HepG2 (cell line): ENCODE measurements around the gene SIAH1. TPM values are rescaled to one million over a fixed set of nuclear protein-coding genes. Genes with fewer than 3 reads are reported as not detected.

Experiments used
- DPF2 ChIP-seq: sonication (generic); formaldehyde crosslinking; IDR thresholded peaks from 2 replicates; pipeline ENCODE4 v1.4.0; 2020; ENCODE audit warnings: mild to moderate bottlenecking, low read depth, missing genetic modification reagents, borderline replicate concordance
- ETS1 ChIP-seq: sonication (generic); formaldehyde crosslinking; IDR thresholded peaks from 2 replicates; pipeline ENCODE4 v1.4.0; 2020; ENCODE audit warnings: missing genetic modification reagents
- FOXM1 ChIP-seq: sonication (generic); formaldehyde crosslinking; IDR thresholded peaks from 2 replicates; pipeline ENCODE4 v1.5.0; 2020; ENCODE audit warnings: missing genetic modification reagents
- FOXO1 ChIP-seq: sonication (generic); formaldehyde crosslinking; IDR thresholded peaks from 2 replicates; pipeline ENCODE4 v1.4.0; 2020; ENCODE audit warnings: missing genetic modification reagents
- GMEB2 ChIP-seq: IDR thresholded peaks from 2 replicates; pipeline ENCODE4 v1.6.1; 2016; ENCODE audit warnings: missing biosample characterization, missing genetic modification reagents, low read depth
- HOXA9 ChIP-seq: sonication (generic); formaldehyde crosslinking; IDR thresholded peaks from 2 replicates; pipeline ENCODE4 v1.8.1; 2022; ENCODE audit warnings: missing genetic modification reagents, mild to moderate bottlenecking, moderate library complexity, borderline replicate concordance
- KLF15 ChIP-seq: sonication (generic); formaldehyde crosslinking; IDR thresholded peaks from 2 replicates; pipeline ENCODE4 v1.8.1; 2023; ENCODE audit warnings: borderline replicate concordance, mild to moderate bottlenecking, inconsistent platforms, missing genetic modification reagents, mixed read lengths
- MEF2D ChIP-seq: sonication (generic); formaldehyde crosslinking; IDR thresholded peaks from 2 replicates; pipeline ENCODE4 v1.5.1; 2020; ENCODE audit warnings: mild to moderate bottlenecking, missing genetic modification reagents
- NCOA1 ChIP-seq: sonication (generic); formaldehyde crosslinking; IDR thresholded peaks from 2 replicates; pipeline ENCODE4 v1.9.0; 2021; ENCODE audit warnings: missing genetic modification reagents
- NFKBIZ ChIP-seq: IDR thresholded peaks from 2 replicates; pipeline ENCODE4 v1.6.1; 2018; ENCODE audit warnings: missing genetic modification reagents, missing compliant biosample characterization
- NRL ChIP-seq: sonication (generic); formaldehyde crosslinking; IDR thresholded peaks from 2 replicates; pipeline ENCODE4 v1.5.0; 2020; ENCODE audit warnings: missing genetic modification reagents, mild to moderate bottlenecking, moderate library complexity, borderline replicate concordance
- POLR2AphosphoS5 ChIP-seq: IDR thresholded peaks from 2 replicates; pipeline ENCODE4 v1.6.1; 2012; ENCODE audit warnings: low read depth, low read length
- PRDM4 ChIP-seq: sonication (generic); formaldehyde crosslinking; IDR thresholded peaks from 2 replicates; pipeline ENCODE4 v1.9.0; 2021; ENCODE audit warnings: missing genetic modification reagents, borderline replicate concordance
- SRSF9 ChIP-seq: fragments of 200-400 bp; formaldehyde crosslinking; IDR thresholded peaks from 2 replicates; pipeline ENCODE4 v1.6.1; 2018; ENCODE audit warnings: borderline replicate concordance, mild to moderate bottlenecking, low read depth, low read length; ENCODE audit not compliant: insufficient read depth, poor library complexity, severe bottlenecking
- TARDBP ChIP-seq: sonication (generic); formaldehyde crosslinking; IDR thresholded peaks from 2 replicates; pipeline ENCODE4 v1.8.0; 2022; ENCODE audit warnings: mild to moderate bottlenecking, missing genetic modification reagents
- TCF7L2 ChIP-seq: IDR thresholded peaks from 2 replicates; pipeline ENCODE4 v1.6.1; 2011; ENCODE audit warnings: mild to moderate bottlenecking, low read depth, low read length, moderate library complexity
- U2AF1 ChIP-seq: fragments of 200-400 bp; formaldehyde crosslinking; optimal IDR thresholded peaks from 2 replicates; pipeline ENCODE3; 2017; ENCODE audit warnings: mild to moderate bottlenecking, low read depth, low read length
- ZFP1 ChIP-seq: IDR thresholded peaks from 2 replicates; pipeline ENCODE4 v1.6.1; 2016
- ZNF350 ChIP-seq: sonication (generic); formaldehyde crosslinking; IDR thresholded peaks from 2 replicates; pipeline ENCODE4 v1.4.0; 2020; ENCODE audit warnings: mild to moderate bottlenecking, low read depth, missing genetic modification reagents, borderline replicate concordance
- ZNF362 ChIP-seq: sonication (generic); formaldehyde crosslinking; IDR thresholded peaks from 2 replicates; pipeline ENCODE4 v1.4.0; 2020; ENCODE audit warnings: missing genetic modification reagents, mild to moderate bottlenecking, borderline replicate concordance
- ZNF383 ChIP-seq: sonication (generic); formaldehyde crosslinking; IDR thresholded peaks from 2 replicates; pipeline ENCODE4 v1.4.0; 2020; ENCODE audit warnings: missing genetic modification reagents, mild to moderate bottlenecking, borderline replicate concordance
- polyA plus RNA-seq, 8 experiments: library from polyadenylated mRNA; depleted of rRNA in 3 of 8; stranded (reverse) in 7 of 8; unstranded in 1 of 8; fragments of >200 nt; fragmentation: Illumina TruSeq in 4 of 8; extraction: Trizol in 4 of 8; gene quantifications; 2 replicates each; pipeline versions ENCODE4 v1.2.1 to v1.2.3, GENCODE V29; 2011 to 2016; ENCODE audit warnings: low read depth in 4 of 8, missing spikeins in 1 of 8, mixed read lengths in 1 of 8; ENCODE audit not compliant: insufficient read depth in 1 of 8
- total RNA-seq, 5 experiments: library from RNA; depleted of rRNA; stranded (reverse); fragments of >200 nt; fragmentation: Illumina TruSeq; extraction: Trizol; gene quantifications; 2 replicates each; pipeline ENCODE4 v1.2.3, GENCODE V29; 2016; ENCODE audit warnings: low read depth in 1 of 5

SIAH1 gene
- total and polyA plus RNA-seq, 2 of the 13 experiments (the other 11 are each of a cell fraction or from before 2014, with no cell fraction given): 16.0 to 28.6 TPM

GRCh38 chr16:48385253-48386150 lies at the start of gene SIAH1 (continued):
- TF ChIP-seq PRDM4 (CRISPR knock-in tag): peak; percentile 62; the same call in 1 of the 2 replicates
- TF ChIP-seq SRSF9: no peak
- TF ChIP-seq MEF2D (CRISPR knock-in tag): no peak
- TF ChIP-seq ETS1 (CRISPR knock-in tag): no peak
- TF ChIP-seq NFKBIZ: 0 out of 2 replicates have a peak, but pooled peaks have one; percentile 18
- TF ChIP-seq KLF15 (CRISPR knock-in tag): peak; percentile 81; the same call in 1 of the 2 replicates
- TF ChIP-seq ZNF362 (CRISPR knock-in tag): no peak
- no peak for TF ChIP-seq ZNF383 (CRISPR knock-in tag)
- no peak for TF ChIP-seq TCF7L2
- no peak for TF ChIP-seq FOXM1 (CRISPR knock-in tag)
- peak; percentile 51; the same call in 1 of the 2 replicates for TF ChIP-seq TARDBP (CRISPR knock-in tag)
- TF ChIP-seq U2AF1: no peak
- no peak; the same call in 1 of the 2 replicates for TF ChIP-seq ZNF350 (CRISPR knock-in tag)
- 0 out of 2 replicates have a peak, but pooled peaks have one; percentile 29 for TF ChIP-seq NCOA1 (CRISPR knock-in tag)
- peak; percentile 89 for TF ChIP-seq NRL
- TF ChIP-seq DPF2 (CRISPR knock-in tag): no peak
- TF ChIP-seq POLR2AphosphoS5: peak; percentile 79
- no peak for TF ChIP-seq HOXA9
- TF ChIP-seq GMEB2 (CRISPR knock-in tag): no peak
- no peak for TF ChIP-seq ZFP1 (CRISPR knock-in tag)
- TF ChIP-seq FOXO1 (CRISPR knock-in tag): peak; percentile 43; the same call in 1 of the 2 replicates
